Prostate gland (tissue), 2 donors: ENCODE measurements around the gene ST6GALNAC4.

Source experiments
- POLR2A ChIP-seq: fragments of 450-650 bp; IDR thresholded peaks from one replicate; pipeline ENCODE4 v1.6.1; 2016; ENCODE audit warnings: antibody characterized with exemption, mild to moderate bottlenecking
- POLR2AphosphoS5 ChIP-seq: sonication (generic); formaldehyde crosslinking; IDR thresholded peaks from one replicate; pipeline ENCODE4 v1.6.1; 2017; ENCODE audit warnings: antibody characterized with exemption
- TF ChIP-seq, protein P1 (sequence below), 4 experiments: fragments of 200-600 bp in 2 of 4; fragments of 450-650 bp in 2 of 4; sonication (generic) in 2 of 4; IDR thresholded peaks; 1 replicate in 3 of 4; 2 replicates in 1 of 4; pipeline ENCODE4 v1.5.1; 2016 to 2019; ENCODE audit warnings: antibody characterized with exemption in 4 of 4, mild to moderate bottlenecking in 2 of 4, moderate library complexity in 2 of 4

- TF ChIP-seq, protein P1, sequence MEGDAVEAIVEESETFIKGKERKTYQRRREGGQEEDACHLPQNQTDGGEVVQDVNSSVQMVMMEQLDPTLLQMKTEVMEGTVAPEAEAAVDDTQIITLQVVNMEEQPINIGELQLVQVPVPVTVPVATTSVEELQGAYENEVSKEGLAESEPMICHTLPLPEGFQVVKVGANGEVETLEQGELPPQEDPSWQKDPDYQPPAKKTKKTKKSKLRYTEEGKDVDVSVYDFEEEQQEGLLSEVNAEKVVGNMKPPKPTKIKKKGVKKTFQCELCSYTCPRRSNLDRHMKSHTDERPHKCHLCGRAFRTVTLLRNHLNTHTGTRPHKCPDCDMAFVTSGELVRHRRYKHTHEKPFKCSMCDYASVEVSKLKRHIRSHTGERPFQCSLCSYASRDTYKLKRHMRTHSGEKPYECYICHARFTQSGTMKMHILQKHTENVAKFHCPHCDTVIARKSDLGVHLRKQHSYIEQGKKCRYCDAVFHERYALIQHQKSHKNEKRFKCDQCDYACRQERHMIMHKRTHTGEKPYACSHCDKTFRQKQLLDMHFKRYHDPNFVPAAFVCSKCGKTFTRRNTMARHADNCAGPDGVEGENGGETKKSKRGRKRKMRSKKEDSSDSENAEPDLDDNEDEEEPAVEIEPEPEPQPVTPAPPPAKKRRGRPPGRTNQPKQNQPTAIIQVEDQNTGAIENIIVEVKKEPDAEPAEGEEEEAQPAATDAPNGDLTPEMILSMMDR (IDR thresholded peaks at IDR 0.05): no peak
- no peak for TF ChIP-seq POLR2A
- TF ChIP-seq POLR2AphosphoS5: no peak
These were observed 38.0 kb downstream of the ST6GALNAC4 start for GRCh38 chr9:127878652-127879390.
